Keratinocyte (primary cell): Measurements from ENCODE around the gene MCM5. TPM values are rescaled to one million over a fixed set of nuclear protein-coding genes. Genes with fewer than 3 reads are reported as not detected.

Experiments
- DNase-seq: peaks from one replicate; pipeline ENCODE4 v3.0.0-alpha.2; 2011; ENCODE audit warnings: low read depth, missing footprints, low spot score
- FAIRE-seq: peaks from 2 replicates; lab custom pipeline; 2011; peaks lifted over from hg19 to GRCh38; lab: Jason Lieb, UNC
- H2AFZ ChIP-seq: 2 replicates; pipeline ENCODE4 v1.6.0; 2012; ENCODE audit warnings: low read length, control low read depth, inconsistent platforms; ENCODE audit not compliant: control insufficient read depth
- H3K27ac ChIP-seq: 2 replicates; pipeline ENCODE4 v1.5.1; 2011; ENCODE audit warnings: low read length; ENCODE audit not compliant: control insufficient read depth, insufficient read depth
- H3K27me3 ChIP-seq: 3 replicates; pipeline ENCODE4 v1.6.0; 2011; ENCODE audit warnings: low read length; ENCODE audit not compliant: control insufficient read depth, insufficient read depth; ENCODE audit errors: extremely low read depth
- H3K36me3 ChIP-seq, 2 experiments: 2 replicates in 1 of 2; 3 replicates in 1 of 2; pipeline ENCODE4 v1.5.1; 2011; ENCODE audit warnings: low read length in 2 of 2, mild to moderate bottlenecking in 1 of 2; ENCODE audit not compliant: control insufficient read depth in 2 of 2, insufficient read depth in 2 of 2; ENCODE audit errors: extremely low read depth in 1 of 2
- H3K4me1 ChIP-seq: 3 replicates; pipeline ENCODE4 v1.5.1; 2011; ENCODE audit warnings: low read length; ENCODE audit not compliant: control insufficient read depth, insufficient read depth; ENCODE audit errors: extremely low read depth
- H3K4me2 ChIP-seq: 3 replicates; pipeline ENCODE4 v1.6.0; 2011; ENCODE audit warnings: low read depth, low read length; ENCODE audit not compliant: control insufficient read depth, insufficient read depth; ENCODE audit errors: extremely low read depth
- H3K4me3 ChIP-seq, 3 experiments: fragments of 200-600 bp in 1 of 3; sonication (generic) in 1 of 3; 2 replicates in 2 of 3; 3 replicates in 1 of 3; pipeline ENCODE4 v1.5.1; 2011 to 2016; ENCODE audit warnings: low read length in 3 of 3, mild to moderate bottlenecking in 3 of 3, control low read depth in 2 of 3, inconsistent platforms in 1 of 3, low read depth in 1 of 3, mixed read lengths in 1 of 3, mixed run types in 1 of 3, moderate library complexity in 1 of 3; ENCODE audit not compliant: control insufficient read depth in 2 of 3, insufficient read depth in 2 of 3; ENCODE audit errors: extremely low read depth in 1 of 3
- H3K79me2 ChIP-seq: 2 replicates; pipeline ENCODE4 v1.6.0; 2012; ENCODE audit warnings: low read length; ENCODE audit not compliant: control insufficient read depth, insufficient read depth
- H3K9ac ChIP-seq: 3 replicates; pipeline ENCODE4 v1.6.0; 2011; ENCODE audit warnings: low read length; ENCODE audit not compliant: control insufficient read depth, insufficient read depth; ENCODE audit errors: extremely low read depth
- H3K9me1 ChIP-seq: 3 replicates; pipeline ENCODE4 v1.6.0; 2011; ENCODE audit warnings: low read length; ENCODE audit not compliant: control insufficient read depth, insufficient read depth; ENCODE audit errors: extremely low read depth
- H3K9me3 ChIP-seq: 2 replicates; pipeline ENCODE4 v1.5.1; 2012; ENCODE audit warnings: low read depth, low read length; ENCODE audit not compliant: control insufficient read depth
- H4K20me1 ChIP-seq: 3 replicates; pipeline ENCODE4 v1.6.0; 2011; ENCODE audit warnings: low read length; ENCODE audit not compliant: control insufficient read depth, insufficient read depth; ENCODE audit errors: extremely low read depth
- EZH2 ChIP-seq: IDR thresholded peaks from one replicate; pipeline ENCODE4 v1.6.1; 2012; ENCODE audit warnings: inconsistent platforms, mild to moderate bottlenecking, low read length, moderate library complexity
- dilution Hi-C: fragments of 300-500 bp; cut with MboI; formaldehyde crosslinking; loops from one replicate; pipeline ENCODE4 v1.7.0; 2020; ENCODE audit warnings: low sequenced_read_pairs; ENCODE audit not compliant: extremely low pct_ligation_motif_present
- polyA plus RNA-seq, 5 experiments: library from polyadenylated mRNA; depleted of rRNA in 3 of 5; stranded (reverse) in 3 of 5; stranded (forward) in 1 of 5; unstranded in 1 of 5; fragments of >200 nt; gene quantifications; 1 replicate in 1 of 5; 2 replicates in 3 of 5; 3 replicates in 1 of 5; pipeline versions ENCODE4 v1.2.1 to v1.2.3, GENCODE V29; 2011 to 2012; ENCODE audit warnings: missing spikeins in 2 of 5, low read depth in 1 of 5, low replicate concordance in 1 of 5
- TF ChIP-seq, protein P1 (sequence below), 3 experiments: IDR thresholded peaks in 1 of 3; conservative IDR thresholded peaks in 1 of 3; optimal IDR thresholded peaks in 1 of 3; 2 replicates in 2 of 3; 3 replicates in 1 of 3; pipeline versions ENCODE3 to v1.5.1; 2011; ENCODE audit warnings: low read length in 3 of 3, mild to moderate bottlenecking in 3 of 3, moderate library complexity in 2 of 3, control low read depth in 1 of 3, inconsistent platforms in 1 of 3; ENCODE audit not compliant: insufficient read depth in 2 of 3; ENCODE audit errors: extremely low read depth in 1 of 3

Gene MCM5
- polyA plus RNA-seq, 1 donor (not counting 4 experiments of a cell fraction or from before 2014, with no cell fraction given) = 24.4 TPM

DNA sequence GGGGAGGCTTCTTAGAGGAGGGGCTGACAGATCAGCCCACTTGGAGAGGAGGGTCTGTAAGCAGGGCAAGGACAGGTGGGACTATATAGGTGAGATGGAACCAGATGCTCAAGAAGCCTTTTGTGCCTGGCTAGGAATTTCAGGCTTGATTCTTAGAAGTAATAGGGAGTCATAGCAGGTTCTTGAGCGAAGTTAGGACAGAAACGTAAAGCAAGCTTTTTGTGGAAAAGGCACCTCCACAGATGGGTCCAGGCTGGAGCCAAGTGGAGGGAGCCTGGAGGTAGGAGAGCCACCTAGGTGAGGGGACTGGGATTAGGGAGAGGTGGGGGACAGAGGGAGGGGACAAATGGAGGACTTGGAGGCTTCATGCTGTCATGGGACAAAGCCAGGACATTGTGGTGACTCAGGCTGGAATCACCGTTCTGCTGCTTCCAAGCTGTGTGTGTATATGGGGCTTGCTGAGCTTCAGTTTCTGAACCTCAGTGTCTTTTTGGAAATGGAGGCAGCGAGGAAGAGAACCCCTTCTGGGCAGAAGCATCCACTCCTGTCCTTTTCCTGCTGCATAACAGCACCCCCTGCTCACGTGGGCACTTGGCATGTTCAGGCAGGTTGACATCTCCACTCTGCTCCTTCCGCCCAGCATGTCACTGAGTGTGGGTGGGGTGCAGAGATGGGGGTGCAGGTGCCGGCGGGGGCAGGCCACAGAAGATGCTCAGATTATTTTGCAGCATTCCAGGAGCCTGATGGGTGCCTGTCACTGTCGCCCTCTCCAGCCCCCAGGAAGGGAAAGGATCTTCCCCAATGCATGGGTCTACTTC is 58.0 kb downstream of the MCM5 start:
- H3K4me2 ChIP-seq = peak overlapping the region; percentile 27
- dilution Hi-C loops = no loop called here
- no peak for TF ChIP-seq EZH2
- TF ChIP-seq, protein P1, sequence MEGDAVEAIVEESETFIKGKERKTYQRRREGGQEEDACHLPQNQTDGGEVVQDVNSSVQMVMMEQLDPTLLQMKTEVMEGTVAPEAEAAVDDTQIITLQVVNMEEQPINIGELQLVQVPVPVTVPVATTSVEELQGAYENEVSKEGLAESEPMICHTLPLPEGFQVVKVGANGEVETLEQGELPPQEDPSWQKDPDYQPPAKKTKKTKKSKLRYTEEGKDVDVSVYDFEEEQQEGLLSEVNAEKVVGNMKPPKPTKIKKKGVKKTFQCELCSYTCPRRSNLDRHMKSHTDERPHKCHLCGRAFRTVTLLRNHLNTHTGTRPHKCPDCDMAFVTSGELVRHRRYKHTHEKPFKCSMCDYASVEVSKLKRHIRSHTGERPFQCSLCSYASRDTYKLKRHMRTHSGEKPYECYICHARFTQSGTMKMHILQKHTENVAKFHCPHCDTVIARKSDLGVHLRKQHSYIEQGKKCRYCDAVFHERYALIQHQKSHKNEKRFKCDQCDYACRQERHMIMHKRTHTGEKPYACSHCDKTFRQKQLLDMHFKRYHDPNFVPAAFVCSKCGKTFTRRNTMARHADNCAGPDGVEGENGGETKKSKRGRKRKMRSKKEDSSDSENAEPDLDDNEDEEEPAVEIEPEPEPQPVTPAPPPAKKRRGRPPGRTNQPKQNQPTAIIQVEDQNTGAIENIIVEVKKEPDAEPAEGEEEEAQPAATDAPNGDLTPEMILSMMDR (optimal IDR thresholded peaks at IDR 0.05 in 1 of 3, IDR thresholded peaks at IDR 0.05 in 1 of 3, conservative IDR thresholded peaks at IDR 0.05 in 1 of 3; ENCODE audit: extremely low read depth in 1 of 3, insufficient read depth in 2 of 3, low read length in 3 of 3) = no peak
- no peaks in the 10 kb centered on the region for H4K20me1 ChIP-seq
- H3K36me3 ChIP-seq = no peaks in the 10 kb centered on the region
- no peaks in the 10 kb centered on the region for H3K9me3 ChIP-seq
- no peak overlapping the region for H3K9ac ChIP-seq
- H2AFZ ChIP-seq = no peak overlapping the region
- peaks cover 5% of the 10 kb centered on the region for H3K27me3 ChIP-seq
- no peaks in the 10 kb centered on the region for H3K79me2 ChIP-seq
- H3K9me1 ChIP-seq = no peaks in the 10 kb centered on the region
- H3K4me3 ChIP-seq = no peak overlapping the region
- FAIRE-seq (peak; percentile 53), DNase-seq (no peak)
- H3K27ac ChIP-seq = no peak overlapping the region
- peaks cover 15% of the 10 kb centered on the region for H3K4me1 ChIP-seq

DNA sequence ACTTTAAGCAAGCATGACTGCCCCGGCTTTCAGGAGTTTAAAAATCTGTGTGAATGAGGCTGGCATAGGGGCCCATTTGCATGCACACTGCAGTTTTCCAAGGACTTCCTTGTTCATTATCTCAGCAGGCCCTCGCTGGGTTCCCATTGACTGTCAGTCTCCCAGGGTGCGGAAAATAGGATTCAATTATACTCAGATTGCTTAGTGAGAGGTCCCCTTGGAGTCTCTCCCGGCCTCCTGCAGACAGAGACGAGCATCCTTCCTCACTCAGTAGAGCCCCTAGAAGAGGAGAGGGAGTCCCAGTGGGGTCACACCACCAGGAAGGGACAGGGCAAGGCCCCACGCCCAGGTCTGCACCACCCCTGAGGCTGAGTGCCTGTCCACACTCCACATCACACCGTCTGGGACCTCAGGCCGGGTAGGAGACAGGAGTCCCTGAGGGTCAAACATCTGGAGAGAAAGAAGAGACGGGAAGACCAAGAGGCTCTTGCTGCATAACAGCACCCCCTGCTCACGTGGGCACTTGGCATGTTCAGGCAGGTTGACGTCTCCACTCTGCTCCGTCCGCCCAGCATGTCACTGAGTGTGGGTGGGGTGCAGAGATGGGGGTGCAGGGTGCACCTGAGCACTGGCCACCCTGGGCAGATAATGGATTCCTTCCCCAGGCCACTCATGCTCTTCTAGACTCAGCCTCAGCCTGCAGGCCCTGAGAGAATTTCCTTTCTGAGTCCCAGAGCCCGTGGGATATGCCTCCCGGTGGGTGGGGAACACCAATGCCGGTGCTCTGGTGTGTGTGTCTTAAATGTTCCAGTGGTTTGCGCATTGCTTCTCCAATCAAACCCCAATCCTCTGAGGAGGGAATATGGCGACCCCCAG is 58.8 kb downstream of the MCM5 start:
- Histone ChIP-seq H3K4me3 (no peak overlapping the region), H3K4me1 (peaks cover 15% of the 10 kb centered on the region), H3K27ac (no peak overlapping the region), H3K9me1 (no peaks in the 10 kb centered on the region), H3K79me2 (no peaks in the 10 kb centered on the region), H3K27me3 (peaks cover 5% of the 10 kb centered on the region), H2AFZ (peak overlapping the region; percentile 37), H3K4me2 (peak overlapping the region; percentile 27), H3K9me3 (no peaks in the 10 kb centered on the region), H4K20me1 (no peaks in the 10 kb centered on the region), H3K36me3 (no peaks in the 10 kb centered on the region), H3K9ac (no peak overlapping the region)
- FAIRE-seq = peak; percentile 63
- dilution Hi-C loops = no loop called here
- DNase-seq = no peak
- TF ChIP-seq, protein P1 (optimal IDR thresholded peaks at IDR 0.05 in 1 of 3, IDR thresholded peaks at IDR 0.05 in 1 of 3, conservative IDR thresholded peaks at IDR 0.05 in 1 of 3; ENCODE audit: extremely low read depth in 1 of 3, insufficient read depth in 2 of 3, low read length in 3 of 3) = no peak
- TF ChIP-seq EZH2 = no peak
